Measurements from ENCODE around the gene NTRK2.

DNA sequence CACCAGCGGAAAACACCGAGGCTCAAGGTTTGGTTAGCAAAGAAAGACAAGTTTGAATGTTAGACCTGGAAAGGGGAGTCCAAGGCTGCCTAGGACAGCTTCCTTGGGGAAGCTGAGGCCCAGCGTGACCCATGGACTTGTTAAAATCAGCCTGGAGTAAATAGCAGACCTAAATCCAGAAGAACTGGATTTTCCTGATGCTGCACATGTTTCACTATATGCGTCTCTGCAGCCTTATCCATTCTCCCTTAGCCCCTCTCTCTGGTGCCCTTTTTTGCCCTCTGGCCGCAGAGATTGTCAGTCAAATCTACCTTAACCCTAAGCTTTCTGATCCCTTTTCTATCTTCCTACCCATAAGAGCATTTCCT, 119.9 kb downstream of the NTRK2 start:
- TF ChIP-seq, protein P1, sequence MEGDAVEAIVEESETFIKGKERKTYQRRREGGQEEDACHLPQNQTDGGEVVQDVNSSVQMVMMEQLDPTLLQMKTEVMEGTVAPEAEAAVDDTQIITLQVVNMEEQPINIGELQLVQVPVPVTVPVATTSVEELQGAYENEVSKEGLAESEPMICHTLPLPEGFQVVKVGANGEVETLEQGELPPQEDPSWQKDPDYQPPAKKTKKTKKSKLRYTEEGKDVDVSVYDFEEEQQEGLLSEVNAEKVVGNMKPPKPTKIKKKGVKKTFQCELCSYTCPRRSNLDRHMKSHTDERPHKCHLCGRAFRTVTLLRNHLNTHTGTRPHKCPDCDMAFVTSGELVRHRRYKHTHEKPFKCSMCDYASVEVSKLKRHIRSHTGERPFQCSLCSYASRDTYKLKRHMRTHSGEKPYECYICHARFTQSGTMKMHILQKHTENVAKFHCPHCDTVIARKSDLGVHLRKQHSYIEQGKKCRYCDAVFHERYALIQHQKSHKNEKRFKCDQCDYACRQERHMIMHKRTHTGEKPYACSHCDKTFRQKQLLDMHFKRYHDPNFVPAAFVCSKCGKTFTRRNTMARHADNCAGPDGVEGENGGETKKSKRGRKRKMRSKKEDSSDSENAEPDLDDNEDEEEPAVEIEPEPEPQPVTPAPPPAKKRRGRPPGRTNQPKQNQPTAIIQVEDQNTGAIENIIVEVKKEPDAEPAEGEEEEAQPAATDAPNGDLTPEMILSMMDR (IDR thresholded peaks at IDR 0.05): no peak
- no peak for TF ChIP-seq POLR2A (IDR thresholded peaks at IDR 0.05)

All from suprapubic skin (tissue), 3 donors.